MM.1S (cell line): ENCODE measurements around the gene DUSP14.

ENCODE experiments used
- EZH2phosphoT487 ChIP-seq: fragments of 300-600 bp; sonication (generic); IDR thresholded peaks from 2 replicates; pipeline ENCODE4 v1.6.1; 2018; ENCODE audit warnings: antibody characterized with exemption, low read length
- TF ChIP-seq, protein P1 (sequence below): fragments of 300-600 bp; sonication (generic); IDR thresholded peaks from 2 replicates; pipeline ENCODE4 v1.5.1; 2016; ENCODE audit warnings: antibody characterized with exemption, low read length, mixed read lengths

DNA sequence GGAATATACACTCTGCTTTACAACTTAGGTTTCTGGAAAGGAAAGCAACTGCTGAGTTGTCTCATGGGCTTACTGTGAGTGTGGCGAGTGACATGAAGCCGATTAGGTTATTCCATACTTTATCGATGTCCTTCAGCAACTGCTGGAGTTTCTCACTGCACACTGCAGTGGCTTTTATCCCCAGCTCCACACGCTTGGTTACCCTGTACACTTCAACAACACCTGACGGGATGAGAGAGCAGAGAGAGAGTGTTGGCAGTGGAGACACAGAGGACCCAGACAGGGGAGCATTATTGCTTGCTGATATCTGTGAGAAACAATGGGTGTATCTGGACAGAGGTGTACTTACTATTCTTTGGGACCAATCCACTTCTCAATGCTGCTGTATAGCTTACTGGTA is 46.2 kb downstream of the DUSP14 start:
- TF ChIP-seq, protein P1, sequence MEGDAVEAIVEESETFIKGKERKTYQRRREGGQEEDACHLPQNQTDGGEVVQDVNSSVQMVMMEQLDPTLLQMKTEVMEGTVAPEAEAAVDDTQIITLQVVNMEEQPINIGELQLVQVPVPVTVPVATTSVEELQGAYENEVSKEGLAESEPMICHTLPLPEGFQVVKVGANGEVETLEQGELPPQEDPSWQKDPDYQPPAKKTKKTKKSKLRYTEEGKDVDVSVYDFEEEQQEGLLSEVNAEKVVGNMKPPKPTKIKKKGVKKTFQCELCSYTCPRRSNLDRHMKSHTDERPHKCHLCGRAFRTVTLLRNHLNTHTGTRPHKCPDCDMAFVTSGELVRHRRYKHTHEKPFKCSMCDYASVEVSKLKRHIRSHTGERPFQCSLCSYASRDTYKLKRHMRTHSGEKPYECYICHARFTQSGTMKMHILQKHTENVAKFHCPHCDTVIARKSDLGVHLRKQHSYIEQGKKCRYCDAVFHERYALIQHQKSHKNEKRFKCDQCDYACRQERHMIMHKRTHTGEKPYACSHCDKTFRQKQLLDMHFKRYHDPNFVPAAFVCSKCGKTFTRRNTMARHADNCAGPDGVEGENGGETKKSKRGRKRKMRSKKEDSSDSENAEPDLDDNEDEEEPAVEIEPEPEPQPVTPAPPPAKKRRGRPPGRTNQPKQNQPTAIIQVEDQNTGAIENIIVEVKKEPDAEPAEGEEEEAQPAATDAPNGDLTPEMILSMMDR: no peak
- TF ChIP-seq EZH2phosphoT487: no peak
